Measurements from ENCODE around the gene MGAT5.

The MGAT5 gene

DNA sequence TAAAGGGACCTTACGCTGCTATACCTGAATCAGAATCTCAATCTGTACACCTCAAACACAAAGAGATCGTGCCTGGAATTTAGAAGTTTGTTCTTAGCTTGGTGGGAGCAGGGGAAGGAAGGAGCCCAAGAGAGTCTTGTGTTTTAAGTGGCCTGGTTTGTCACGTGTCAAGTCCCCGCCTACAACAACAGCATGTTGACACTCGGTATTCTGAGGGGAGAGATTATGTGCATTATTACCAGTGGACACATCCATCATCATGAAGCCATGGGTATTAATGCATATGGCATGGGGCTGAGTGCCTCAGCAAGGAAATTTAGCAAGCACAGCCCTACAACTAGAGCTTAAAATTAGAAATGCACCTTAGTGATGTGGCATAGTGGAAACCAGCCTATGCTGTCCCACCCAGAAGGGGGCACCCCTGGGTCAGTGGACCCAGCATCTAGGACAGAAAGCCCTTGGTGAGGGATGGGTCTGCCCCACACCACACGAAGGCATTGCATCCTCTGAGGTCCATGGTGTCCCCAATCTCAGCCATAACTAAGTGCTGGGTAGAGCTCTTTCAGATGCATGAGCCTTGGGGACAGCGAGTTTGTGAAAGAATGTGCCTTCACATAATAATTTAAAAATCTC, 138.7 kb downstream of the MGAT5 start:
- H3K4me3 ChIP-seq (ENCODE audit: low read depth, low read length): no peak overlapping the region
- peak; percentile 22 for DNase-seq (ENCODE audit: low read depth)
- TF ChIP-seq, protein P1, sequence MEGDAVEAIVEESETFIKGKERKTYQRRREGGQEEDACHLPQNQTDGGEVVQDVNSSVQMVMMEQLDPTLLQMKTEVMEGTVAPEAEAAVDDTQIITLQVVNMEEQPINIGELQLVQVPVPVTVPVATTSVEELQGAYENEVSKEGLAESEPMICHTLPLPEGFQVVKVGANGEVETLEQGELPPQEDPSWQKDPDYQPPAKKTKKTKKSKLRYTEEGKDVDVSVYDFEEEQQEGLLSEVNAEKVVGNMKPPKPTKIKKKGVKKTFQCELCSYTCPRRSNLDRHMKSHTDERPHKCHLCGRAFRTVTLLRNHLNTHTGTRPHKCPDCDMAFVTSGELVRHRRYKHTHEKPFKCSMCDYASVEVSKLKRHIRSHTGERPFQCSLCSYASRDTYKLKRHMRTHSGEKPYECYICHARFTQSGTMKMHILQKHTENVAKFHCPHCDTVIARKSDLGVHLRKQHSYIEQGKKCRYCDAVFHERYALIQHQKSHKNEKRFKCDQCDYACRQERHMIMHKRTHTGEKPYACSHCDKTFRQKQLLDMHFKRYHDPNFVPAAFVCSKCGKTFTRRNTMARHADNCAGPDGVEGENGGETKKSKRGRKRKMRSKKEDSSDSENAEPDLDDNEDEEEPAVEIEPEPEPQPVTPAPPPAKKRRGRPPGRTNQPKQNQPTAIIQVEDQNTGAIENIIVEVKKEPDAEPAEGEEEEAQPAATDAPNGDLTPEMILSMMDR (IDR thresholded peaks at IDR 0.05; ENCODE audit: low read depth, low read length): peak; percentile 11
- TF ChIP-seq POLR2A (IDR thresholded peaks at IDR 0.05; ENCODE audit: extremely low read depth, insufficient read length) (no peak), MYC (IDR thresholded peaks at IDR 0.05; ENCODE audit: low read depth, low read length) (no peak)
- TF ChIP-seq, protein P2, sequence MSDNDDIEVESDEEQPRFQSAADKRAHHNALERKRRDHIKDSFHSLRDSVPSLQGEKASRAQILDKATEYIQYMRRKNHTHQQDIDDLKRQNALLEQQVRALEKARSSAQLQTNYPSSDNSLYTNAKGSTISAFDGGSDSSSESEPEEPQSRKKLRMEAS (IDR thresholded peaks at IDR 0.05; ENCODE audit: low read depth, low read length): no peak

DNA sequence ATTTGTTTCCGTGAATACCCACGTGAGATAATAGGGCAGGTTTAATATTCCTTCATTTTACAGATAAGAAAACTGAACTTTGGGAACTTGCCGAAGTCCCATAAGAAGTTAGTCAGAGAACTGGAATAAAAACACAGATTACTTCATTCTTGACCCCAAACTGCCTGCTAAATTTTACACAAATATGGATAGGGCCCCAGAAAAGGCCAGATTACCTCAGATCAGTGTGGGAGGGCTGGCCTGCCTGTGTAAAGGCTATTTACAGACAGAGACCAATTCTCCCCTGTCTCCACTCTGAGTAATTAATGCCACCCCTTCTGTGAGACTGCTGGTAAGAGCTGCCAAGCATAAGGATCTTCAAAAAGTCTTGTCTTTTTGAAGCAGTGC, 139.2 kb downstream of the MGAT5 start:
- DNase-seq (ENCODE audit: low read depth): no peak
- TF ChIP-seq MYC (IDR thresholded peaks at IDR 0.05; ENCODE audit: low read depth, low read length) (no peak), POLR2A (IDR thresholded peaks at IDR 0.05; ENCODE audit: extremely low read depth, insufficient read length) (no peak)
- TF ChIP-seq, protein P1 (IDR thresholded peaks at IDR 0.05; ENCODE audit: low read depth, low read length): no peak
- TF ChIP-seq, protein P2 (IDR thresholded peaks at IDR 0.05; ENCODE audit: low read depth, low read length): no peak
- H3K4me3 ChIP-seq (ENCODE audit: low read depth, low read length): no peak overlapping the region

DNA sequence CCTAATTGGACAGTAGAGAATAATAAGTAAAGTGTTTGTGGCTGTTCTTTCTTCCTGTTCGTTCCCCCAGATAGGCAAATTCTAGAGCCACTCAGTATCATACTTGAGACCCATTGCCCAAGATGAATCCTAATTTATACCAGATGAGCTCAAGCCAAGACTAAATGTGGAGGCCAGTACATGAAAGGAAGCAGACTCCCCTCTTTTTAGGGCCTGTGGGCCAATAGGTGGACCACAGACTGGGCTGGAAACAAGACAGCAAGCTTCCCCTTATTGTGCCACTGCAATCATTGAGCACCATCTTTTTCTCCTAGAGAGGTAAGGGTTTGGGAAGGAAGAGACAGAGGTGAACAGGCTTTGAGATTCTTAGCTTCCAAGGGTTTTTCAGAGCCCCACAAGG, 141.9 kb downstream of the MGAT5 start:
- DNase-seq (ENCODE audit: low read depth): peak; percentile 73
- TF ChIP-seq, protein P1 (IDR thresholded peaks at IDR 0.05; ENCODE audit: low read depth, low read length): no peak
- no peak for TF ChIP-seq MYC (IDR thresholded peaks at IDR 0.05; ENCODE audit: low read depth, low read length)
- TF ChIP-seq POLR2A (IDR thresholded peaks at IDR 0.05; ENCODE audit: extremely low read depth, insufficient read length): no peak
- TF ChIP-seq, protein P2 (IDR thresholded peaks at IDR 0.05; ENCODE audit: low read depth, low read length): no peak
- H3K4me3 ChIP-seq (ENCODE audit: low read depth, low read length): no peak overlapping the region

DNA sequence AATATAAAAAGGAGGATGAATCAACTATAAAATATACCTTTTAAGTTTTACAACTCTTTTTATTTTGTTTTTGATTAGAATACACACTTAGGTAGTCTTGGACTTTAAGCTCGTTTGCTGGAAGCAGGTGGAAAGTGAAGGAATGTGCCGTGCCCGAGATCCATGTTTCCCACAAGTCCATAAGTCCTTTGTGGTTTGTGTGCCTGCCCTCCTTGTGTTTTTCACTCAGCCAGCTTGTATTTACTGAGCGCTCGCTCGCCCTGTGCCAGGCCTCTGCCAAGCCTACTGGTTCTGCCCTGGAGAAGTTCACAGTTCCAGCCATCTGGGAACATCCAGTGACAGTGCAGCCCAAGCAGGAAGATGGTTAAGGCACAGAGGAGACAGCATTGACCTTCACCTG, 142.6 kb downstream of the MGAT5 start:
- H3K4me3 ChIP-seq (ENCODE audit: low read depth, low read length): no peak overlapping the region
- TF ChIP-seq, protein P1 (IDR thresholded peaks at IDR 0.05; ENCODE audit: low read depth, low read length): no peak
- TF ChIP-seq MYC (IDR thresholded peaks at IDR 0.05; ENCODE audit: low read depth, low read length) (no peak), POLR2A (IDR thresholded peaks at IDR 0.05; ENCODE audit: extremely low read depth, insufficient read length) (no peak)
- TF ChIP-seq, protein P2 (IDR thresholded peaks at IDR 0.05; ENCODE audit: low read depth, low read length): no peak
- DNase-seq (ENCODE audit: low read depth): no peak

DNA sequence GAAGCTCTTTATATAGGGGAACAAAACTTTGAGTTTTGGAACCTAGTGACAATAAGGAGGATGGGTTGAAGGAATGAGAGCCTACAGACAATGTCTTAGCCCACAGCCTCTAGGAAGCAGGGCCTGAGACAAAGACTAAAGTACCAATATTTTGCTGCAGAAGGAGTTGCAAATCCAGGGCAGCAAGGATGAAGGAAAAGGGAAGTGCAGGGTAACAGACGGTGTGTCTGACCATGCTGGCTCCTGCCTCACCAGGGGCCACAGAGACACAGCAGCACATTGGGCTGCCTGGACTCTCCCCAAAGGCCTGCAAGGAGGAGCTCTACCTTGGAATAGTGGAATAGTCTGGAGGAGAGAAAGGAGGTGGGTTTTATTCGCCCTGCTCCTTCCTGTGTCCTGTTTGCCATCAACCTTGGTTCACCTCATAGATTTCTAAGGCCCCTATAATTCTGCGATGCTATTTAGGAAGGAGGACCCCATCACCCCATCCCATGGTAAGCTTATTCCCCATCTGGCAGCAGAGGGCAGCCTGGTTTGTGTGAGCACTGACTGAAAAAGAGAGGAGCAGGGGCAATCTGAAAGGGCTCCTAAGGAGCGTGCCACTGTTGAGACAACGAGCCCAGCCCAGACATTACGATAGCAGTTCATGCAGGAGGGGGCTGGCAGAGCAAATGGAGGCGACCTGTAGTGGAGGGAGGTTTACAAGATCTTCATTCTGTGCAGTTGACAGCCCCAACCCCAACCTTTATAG, 143.4 kb downstream of the MGAT5 start:
- DNase-seq (ENCODE audit: low read depth): peak; percentile 53
- TF ChIP-seq POLR2A (IDR thresholded peaks at IDR 0.05; ENCODE audit: extremely low read depth, insufficient read length) (no peak), MYC (IDR thresholded peaks at IDR 0.05; ENCODE audit: low read depth, low read length) (no peak)
- TF ChIP-seq, protein P1 (IDR thresholded peaks at IDR 0.05; ENCODE audit: low read depth, low read length): no peak
- TF ChIP-seq, protein P2 (IDR thresholded peaks at IDR 0.05; ENCODE audit: low read depth, low read length): no peak
- no peak overlapping the region for H3K4me3 ChIP-seq (ENCODE audit: low read depth, low read length)

All from NB4 (cell line).